ENCODE results near the gene PLK3. TPM values are rescaled to one million over a fixed set of nuclear protein-coding genes. Genes with fewer than 3 reads are reported as not detected.

Gene PLK3
- total RNA-seq, 4 donors from 2014 or later: 7.0 to 15.0 (median 11.8) TPM

- no peak for TF ChIP-seq CTCF (IDR thresholded peaks at IDR 0.05; ENCODE audit: low read depth)
These were observed 17.1 kb downstream of the PLK3 start for GRCh38 chr1:44817307-44817706.

- no peak for TF ChIP-seq CTCF (IDR thresholded peaks at IDR 0.05; ENCODE audit: low read depth)
These were observed 17.8 kb downstream of the PLK3 start for GRCh38 chr1:44817771-44818495.

GRCh38 chr1:44819196-44819607 is 19.0 kb downstream of the PLK3 start:
- no peak for TF ChIP-seq CTCF (IDR thresholded peaks at IDR 0.05; ENCODE audit: low read depth)

GRCh38 chr1:44819608-44820327 is 19.6 kb downstream of the PLK3 start:
- TF ChIP-seq CTCF (IDR thresholded peaks at IDR 0.05; ENCODE audit: low read depth): no peak

- TF ChIP-seq CTCF (IDR thresholded peaks at IDR 0.05; ENCODE audit: low read depth): no peak
These were observed 20.4 kb downstream of the PLK3 start for GRCh38 chr1:44820328-44821239.

- TF ChIP-seq CTCF (IDR thresholded peaks at IDR 0.05; ENCODE audit: low read depth): no peak
These were observed 21.1 kb downstream of the PLK3 start for GRCh38 chr1:44821240-44821715.
